A673 (cell line): ENCODE measurements around the gene ID1. TPM values are rescaled to one million over a fixed set of nuclear protein-coding genes. Genes with fewer than 3 reads are reported as not detected.
"Not testable (repeated sequence)": the region's sequence is repeated elsewhere in the genome, so short reads cannot be mapped to it uniquely, and the experiment has no call there.

Source experiments
- BruUV-seq: library from RNA; stranded (reverse); fragments of 400-500 nt; replicated peaks from 2 replicates; lab custom pipeline; 2021; lab: Mats Ljungman, UMichigan
- CTCF ChIA-PET: fragments of 300-600 bp; sonication (Branson Sonifier 250); formaldehyde crosslinking; loops from one replicate; lab custom pipeline; 2022; ENCODE audit warnings: antibody characterized with exemption; lab: Charles Lee
- POLR2A ChIA-PET: fragments of 300-600 bp; sonication (Branson Sonifier 250); formaldehyde crosslinking; loops from one replicate; lab custom pipeline; 2022; ENCODE audit warnings: antibody characterized with exemption; ENCODE audit not compliant: low non-redundant PET; lab: Charles Lee
- DNase-seq: peaks from one replicate; pipeline ENCODE4 v3.0.0-alpha.2; 2015; ENCODE audit warnings: low spot score
- H3K27ac ChIP-seq: fragments of 200-600 bp; sonication (generic); 2 replicates; pipeline ENCODE4 v1.5.1; 2016; ENCODE audit warnings: mixed run types, low read depth, mild to moderate bottlenecking, mixed read lengths, antibody characterized with exemption, low read length; ENCODE audit not compliant: poor library complexity, severe bottlenecking
- H3K27me3 ChIP-seq: fragments of 200-600 bp; sonication (generic); replicated peaks from 2 replicates; pipeline ENCODE4 v1.6.1; 2017; ENCODE audit warnings: mixed run types, low read depth, mild to moderate bottlenecking, mixed read lengths, antibody characterized with exemption, low read length; ENCODE audit not compliant: insufficient read depth, poor library complexity
- H3K36me3 ChIP-seq: fragments of 200-600 bp; sonication (generic); 2 replicates; pipeline ENCODE4 v1.6.1; 2016; ENCODE audit warnings: mixed run types, mild to moderate bottlenecking, mixed read lengths, antibody characterized with exemption, low read length; ENCODE audit not compliant: insufficient read depth, poor library complexity, severe bottlenecking
- H3K4me1 ChIP-seq: fragments of 200-600 bp; sonication (generic); 2 replicates; pipeline ENCODE4 v1.6.1; 2017; ENCODE audit warnings: mixed run types, mild to moderate bottlenecking, mixed read lengths, antibody characterized with exemption, low read length; ENCODE audit not compliant: insufficient read depth, poor library complexity, severe bottlenecking
- H3K4me3 ChIP-seq: fragments of 200-600 bp; sonication (generic); 2 replicates; pipeline ENCODE4 v1.5.1; 2016; ENCODE audit warnings: low read depth, mixed run types, mild to moderate bottlenecking, mixed read lengths, low read length; ENCODE audit not compliant: poor library complexity, severe bottlenecking
- H3K9me3 ChIP-seq: fragments of 200-600 bp; sonication (generic); 2 replicates; pipeline ENCODE4 v1.6.1; 2016; ENCODE audit warnings: mixed run types, low read depth, mild to moderate bottlenecking, mixed read lengths, antibody characterized with exemption, low read length; ENCODE audit not compliant: poor library complexity, severe bottlenecking
- EZH2 ChIP-seq: fragments of 200-600 bp; sonication (generic); IDR thresholded peaks from 2 replicates; pipeline ENCODE4 v1.6.1; 2017; ENCODE audit warnings: borderline replicate concordance, low read depth, mild to moderate bottlenecking, mixed read lengths, antibody characterized with exemption, low read length; ENCODE audit not compliant: poor library complexity, severe bottlenecking
- intact Hi-C: fragments of 100-400 bp; cut with micrococcal nuclease; formaldehyde crosslinking; loops from one replicate; pipeline ENCODE4 v1.10.0; 2022; ENCODE audit not compliant: unreplicated experiment
- total RNA-seq: library from RNA; stranded (reverse); gene quantifications from 2 replicates; pipeline ENCODE4 v1.2.3, GENCODE V29; 2021
- TF ChIP-seq, protein P1 (sequence below): fragments of 300-800, 200-600 bp; sonication (generic); conservative IDR thresholded peaks from 2 replicates; pipeline ENCODE4 v1.5.1; 2017; ENCODE audit warnings: low read depth, mild to moderate bottlenecking, antibody characterized with exemption, low read length, moderate library complexity, mixed read lengths

ID1 gene
- total RNA-seq, 1 experiment from 2014 or later = 39.3 TPM

DNA sequence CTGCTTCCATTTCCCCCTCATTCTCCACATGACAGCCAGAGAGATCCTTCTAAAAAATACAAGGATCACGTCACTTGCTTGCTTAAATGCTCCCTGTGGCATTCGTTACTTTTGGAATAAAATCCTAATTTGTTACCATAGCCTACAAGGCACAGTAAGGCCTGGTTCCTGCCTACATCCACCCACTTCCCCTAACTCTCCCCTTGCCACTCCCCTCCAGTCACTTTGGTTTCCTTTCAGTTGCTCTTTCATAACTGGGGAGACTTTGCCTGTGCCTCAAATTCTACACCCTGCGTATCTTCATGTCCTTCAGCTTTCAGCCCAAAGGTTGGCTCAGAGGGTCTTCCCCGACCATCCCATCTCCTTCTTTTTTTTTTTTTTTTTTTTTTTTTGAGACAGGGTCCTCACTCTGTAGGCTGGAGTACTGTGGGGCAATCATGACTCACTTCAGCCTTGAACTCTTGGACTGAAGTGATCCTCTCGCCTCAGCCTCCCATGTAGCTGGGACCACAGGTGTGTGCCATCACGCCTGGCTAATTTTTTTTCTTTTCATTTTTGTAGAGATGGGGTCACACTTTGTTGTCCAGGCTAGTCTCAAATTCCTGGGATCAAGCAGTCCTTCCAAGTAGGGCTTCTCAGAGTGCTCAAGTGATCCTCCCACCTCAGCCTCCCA is 12.5 kb downstream of the ID1 start:
- no TSS peak for BruUV-seq

DNA sequence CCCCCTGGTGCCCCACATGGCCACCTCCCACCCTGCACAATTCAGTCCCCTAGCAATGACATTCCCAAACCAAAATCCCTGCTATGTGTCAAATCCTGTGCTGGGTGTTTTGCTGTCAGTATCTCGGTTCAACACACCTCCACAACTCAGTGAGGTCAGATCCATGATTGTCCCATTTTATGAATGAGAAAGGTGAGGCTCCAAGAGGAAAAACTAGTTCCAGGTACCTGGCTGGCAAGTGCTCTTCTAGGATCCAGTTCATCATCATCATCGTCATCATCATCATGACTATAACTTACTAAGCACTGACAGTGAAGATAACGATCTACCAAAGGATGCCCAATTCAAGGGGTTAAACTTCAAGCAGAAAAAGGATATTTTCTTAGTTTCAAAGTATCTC is 15.2 kb downstream of the ID1 start:
- CTCF ChIA-PET = no interaction called here

More for the DNA sequence above, 12.5 kb downstream of the ID1 start:
- Histone ChIP-seq H3K36me3 (no peaks in the 10 kb centered on the region), H3K4me1 (no peaks in the 10 kb centered on the region), H3K9me3 (no peaks in the 10 kb centered on the region), H3K27ac (no peak overlapping the region), H3K4me3 (no peak overlapping the region), H3K27me3 (no peaks in the 10 kb centered on the region)
- DNase-seq = no peak
- ChIA-PET POLR2A (no interaction called here), CTCF (no interaction called here)
- TF ChIP-seq, protein P1, sequence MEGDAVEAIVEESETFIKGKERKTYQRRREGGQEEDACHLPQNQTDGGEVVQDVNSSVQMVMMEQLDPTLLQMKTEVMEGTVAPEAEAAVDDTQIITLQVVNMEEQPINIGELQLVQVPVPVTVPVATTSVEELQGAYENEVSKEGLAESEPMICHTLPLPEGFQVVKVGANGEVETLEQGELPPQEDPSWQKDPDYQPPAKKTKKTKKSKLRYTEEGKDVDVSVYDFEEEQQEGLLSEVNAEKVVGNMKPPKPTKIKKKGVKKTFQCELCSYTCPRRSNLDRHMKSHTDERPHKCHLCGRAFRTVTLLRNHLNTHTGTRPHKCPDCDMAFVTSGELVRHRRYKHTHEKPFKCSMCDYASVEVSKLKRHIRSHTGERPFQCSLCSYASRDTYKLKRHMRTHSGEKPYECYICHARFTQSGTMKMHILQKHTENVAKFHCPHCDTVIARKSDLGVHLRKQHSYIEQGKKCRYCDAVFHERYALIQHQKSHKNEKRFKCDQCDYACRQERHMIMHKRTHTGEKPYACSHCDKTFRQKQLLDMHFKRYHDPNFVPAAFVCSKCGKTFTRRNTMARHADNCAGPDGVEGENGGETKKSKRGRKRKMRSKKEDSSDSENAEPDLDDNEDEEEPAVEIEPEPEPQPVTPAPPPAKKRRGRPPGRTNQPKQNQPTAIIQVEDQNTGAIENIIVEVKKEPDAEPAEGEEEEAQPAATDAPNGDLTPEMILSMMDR = no peak
- TF ChIP-seq EZH2 = no peak
- intact Hi-C loops = no loop called here

DNA sequence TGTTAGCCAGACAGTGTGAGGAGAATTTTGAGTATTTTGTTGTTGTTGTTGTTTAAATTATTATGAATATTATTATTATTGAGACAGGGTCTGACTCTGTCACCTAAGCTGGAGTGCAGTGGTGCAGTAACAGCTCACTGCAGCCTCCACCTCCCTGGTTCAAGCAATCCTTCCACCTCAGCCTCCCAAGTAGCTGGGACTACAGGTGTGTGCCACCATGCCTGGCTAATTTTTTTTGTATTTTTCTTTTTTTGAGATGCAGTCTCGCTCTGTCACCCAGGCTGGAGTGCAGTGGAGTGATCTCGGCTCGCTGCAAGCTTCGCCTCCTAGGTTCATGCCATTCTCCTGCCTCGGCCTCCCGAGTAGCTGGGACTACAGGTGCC is 18.0 kb downstream of the ID1 start:
- H3K4me1 ChIP-seq, BruUV-seq, H3K27me3 ChIP-seq, H3K9me3 ChIP-seq, DNase-seq, H3K4me3 ChIP-seq, CTCF ChIA-PET, POLR2A ChIA-PET, intact Hi-C loops, H3K36me3 ChIP-seq, H3K27ac ChIP-seq: not testable (repeated sequence)

More for the DNA sequence above, 15.2 kb downstream of the ID1 start:
- no TSS peak for BruUV-seq
- Histone ChIP-seq H3K9me3 (no peaks in the 10 kb centered on the region), H3K36me3 (no peaks in the 10 kb centered on the region), H3K4me1 (no peaks in the 10 kb centered on the region), H3K27ac (no peak overlapping the region), H3K4me3 (no peak overlapping the region), H3K27me3 (no peaks in the 10 kb centered on the region)
- TF ChIP-seq EZH2 = no peak
- TF ChIP-seq, protein P1 = no peak
- intact Hi-C loops = no loop called here
- POLR2A ChIA-PET = no interaction called here
- no peak for DNase-seq

DNA sequence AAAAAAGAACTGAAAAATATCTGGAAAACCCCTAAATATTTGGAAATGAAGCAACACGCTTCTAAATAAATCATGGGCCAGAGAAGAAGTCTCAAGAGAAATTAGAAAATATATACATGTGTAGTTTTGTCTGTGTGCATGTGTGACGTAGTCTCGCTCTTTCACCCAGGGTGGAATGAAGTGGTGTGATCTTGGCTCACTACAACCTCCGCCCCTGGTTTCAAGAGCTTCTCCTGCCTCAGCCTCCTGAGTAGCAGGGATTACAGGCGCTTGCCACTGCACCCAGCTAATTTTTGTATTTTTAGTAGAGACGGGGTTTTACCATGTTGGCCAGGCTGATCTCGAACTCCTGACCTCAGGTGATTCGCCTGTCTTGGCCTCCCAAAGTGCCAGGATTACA is 21.4 kb downstream of the ID1 start:
- H3K4me1 ChIP-seq, POLR2A ChIA-PET, H3K27me3 ChIP-seq, BruUV-seq, H3K36me3 ChIP-seq, DNase-seq, H3K27ac ChIP-seq, H3K4me3 ChIP-seq, CTCF ChIA-PET, H3K9me3 ChIP-seq, intact Hi-C loops: not testable (repeated sequence)

DNA sequence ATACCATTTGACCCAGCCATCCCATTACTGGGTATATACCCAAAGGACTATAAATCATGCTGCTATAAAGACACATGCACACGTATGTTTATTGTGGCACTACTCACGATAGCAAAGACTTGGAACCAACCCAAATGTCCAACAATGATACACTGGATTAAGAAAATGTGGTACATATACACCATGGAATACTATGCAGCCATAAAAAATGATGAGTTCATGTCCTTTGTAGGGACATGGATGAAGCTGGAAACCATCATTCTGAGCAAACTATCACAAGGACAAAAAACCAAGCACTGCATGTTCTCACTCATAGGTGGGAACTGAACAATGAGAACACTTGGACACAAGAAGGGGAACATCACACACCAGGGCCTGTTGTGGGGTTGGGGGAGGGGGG is 23.0 kb downstream of the ID1 start:
- H3K4me1 ChIP-seq, H3K36me3 ChIP-seq, intact Hi-C loops, CTCF ChIA-PET, H3K9me3 ChIP-seq, H3K4me3 ChIP-seq, BruUV-seq, POLR2A ChIA-PET, H3K27me3 ChIP-seq, DNase-seq, H3K27ac ChIP-seq: not testable (repeated sequence)
